ENCODE data around the gene COPE.
"Not testable (repeated sequence)": the region's sequence is repeated elsewhere in the genome, so short reads cannot be mapped to it uniquely, and the experiment has no call there.

COPE gene

GRCh38 chr19:18908917-18909619 is 10.1 kb downstream of the COPE start:
- no peak for DNase-seq (ENCODE audit: low read depth in 2 of 2, low spot score in 1 of 2)

GRCh38 chr19:18906605-18907519 is 12.3 kb downstream of the COPE start:
- no peak for DNase-seq (ENCODE audit: low read depth in 2 of 2, low spot score in 1 of 2)

GRCh38 chr19:18905513-18906236 is 13.5 kb downstream of the COPE start:
- DNase-seq (ENCODE audit: low read depth in 2 of 2, low spot score in 1 of 2): no peak

GRCh38 chr19:18905058-18905456 is 14.1 kb downstream of the COPE start:
- DNase-seq (ENCODE audit: low read depth in 2 of 2, low spot score in 1 of 2): no peak

GRCh38 chr19:18904334-18905057 is 14.7 kb downstream of the COPE start:
- DNase-seq (ENCODE audit: low read depth in 2 of 2, low spot score in 1 of 2): no peak

GRCh38 chr19:18903156-18904037 is 15.8 kb downstream of the COPE start:
- DNase-seq (ENCODE audit: low read depth in 2 of 2, low spot score in 1 of 2): no peak

- DNase-seq (ENCODE audit: low read depth in 2 of 2, low spot score in 1 of 2): not testable (repeated sequence)
Observed at GRCh38 chr19:18902519-18902918, 16.7 kb downstream of the COPE start.

GRCh38 chr19:18901491-18901890 is 17.7 kb downstream of the COPE start:
- DNase-seq (ENCODE audit: low read depth in 2 of 2, low spot score in 1 of 2): no peak

- DNase-seq (ENCODE audit: low read depth in 2 of 2, low spot score in 1 of 2): no peak
Observed at GRCh38 chr19:18900700-18901481, 18.3 kb downstream of the COPE start.

- DNase-seq (ENCODE audit: low read depth in 2 of 2, low spot score in 1 of 2): no peak
Observed at GRCh38 chr19:18899624-18900560, 19.3 kb downstream of the COPE start.

GRCh38 chr19:18898607-18899408 is 20.4 kb downstream of the COPE start:
- no peak for DNase-seq (ENCODE audit: low read depth in 2 of 2, low spot score in 1 of 2)

GRCh38 chr19:18898081-18898606 is 21.0 kb downstream of the COPE start:
- no peak for DNase-seq (ENCODE audit: low read depth in 2 of 2, low spot score in 1 of 2)

GRCh38 chr19:18897094-18898029 is 21.8 kb downstream of the COPE start:
- DNase-seq (ENCODE audit: low read depth in 2 of 2, low spot score in 1 of 2): no peak

GRCh38 chr19:18896421-18896841 is 22.8 kb downstream of the COPE start:
- no peak for DNase-seq (ENCODE audit: low read depth in 2 of 2, low spot score in 1 of 2)

- DNase-seq (ENCODE audit: low read depth in 2 of 2, low spot score in 1 of 2): no peak
Observed at GRCh38 chr19:18895824-18896341, 23.3 kb downstream of the COPE start, which contains the start of gene CERS1. Gene CERS1 (minus strand): TSS chr19:18896158. CDS start chr19:18896072, 86 bp downstream.
